Nephron progenitor cell (in vitro differentiated cells): ENCODE measurements around the gene DIPK2B.

Source experiments
- DNase-seq: peaks from one replicate; pipeline ENCODE4 v3.0.0; 2021
- H3K27ac Mint-ChIP-seq: 2 replicates; pipeline ENCODE4 v1.8.0; 2021; ENCODE audit warnings: mild to moderate bottlenecking, moderate library complexity, mixed read lengths
- H3K27me3 Mint-ChIP-seq: 2 replicates; pipeline ENCODE4 v1.8.0; 2021; ENCODE audit warnings: mild to moderate bottlenecking, low read depth, mixed read lengths; ENCODE audit not compliant: poor library complexity
- H3K36me3 Mint-ChIP-seq: 2 replicates; pipeline ENCODE4 v1.8.0; 2021; ENCODE audit warnings: low read depth, mixed read lengths
- H3K4me1 Mint-ChIP-seq: 2 replicates; pipeline ENCODE4 v1.8.0; 2021; ENCODE audit warnings: mixed read lengths
- H3K4me3 Mint-ChIP-seq: 2 replicates; pipeline ENCODE4 v1.8.0; 2021; ENCODE audit warnings: mild to moderate bottlenecking, moderate library complexity, mixed read lengths
- H3K9me3 Mint-ChIP-seq: 2 replicates; pipeline ENCODE4 v1.8.0; 2021; ENCODE audit warnings: mild to moderate bottlenecking, moderate library complexity, mixed read lengths
- CTCF ChIP-seq: fragments of 200-600 bp; sonication (generic); IDR thresholded peaks from 2 replicates; pipeline ENCODE4 v1.5.0; 2021; ENCODE audit warnings: antibody characterized with exemption

DIPK2B gene, protein sequence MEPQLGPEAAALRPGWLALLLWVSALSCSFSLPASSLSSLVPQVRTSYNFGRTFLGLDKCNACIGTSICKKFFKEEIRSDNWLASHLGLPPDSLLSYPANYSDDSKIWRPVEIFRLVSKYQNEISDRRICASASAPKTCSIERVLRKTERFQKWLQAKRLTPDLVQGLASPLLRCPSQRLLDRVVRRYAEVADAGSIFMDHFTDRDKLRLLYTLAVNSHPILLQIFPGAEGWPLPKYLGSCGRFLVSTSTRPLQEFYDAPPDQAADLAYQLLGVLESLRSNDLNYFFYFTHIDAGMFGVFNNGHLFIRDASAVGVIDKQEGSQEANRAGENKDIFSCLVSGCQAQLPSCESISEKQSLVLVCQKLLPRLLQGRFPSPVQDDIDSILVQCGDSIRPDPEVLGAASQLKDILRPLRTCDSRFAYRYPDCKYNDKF

GRCh38 chrX:45200741-45201234 lies at the start of gene DIPK2B:
Gene DIPK2B, minus strand, starts transcription at chrX:45200876. Its CDS starts 50 bp downstream, at chrX:45200826.
- DNase-seq, result no peak
- H3K27me3 Mint-ChIP-seq, result peaks cover 7% of the 10 kb centered on the region
- H3K36me3 Mint-ChIP-seq, result no peaks in the 10 kb centered on the region
- H3K4me1 Mint-ChIP-seq, result no peaks in the 10 kb centered on the region
- peaks cover 46% of the 10 kb centered on the region for H3K9me3 Mint-ChIP-seq
- H3K4me3 Mint-ChIP-seq, result no peak within 1 kb of the TSS
- no peak for TF ChIP-seq CTCF
- no peak within 1 kb of the TSS for H3K27ac Mint-ChIP-seq

DNA sequence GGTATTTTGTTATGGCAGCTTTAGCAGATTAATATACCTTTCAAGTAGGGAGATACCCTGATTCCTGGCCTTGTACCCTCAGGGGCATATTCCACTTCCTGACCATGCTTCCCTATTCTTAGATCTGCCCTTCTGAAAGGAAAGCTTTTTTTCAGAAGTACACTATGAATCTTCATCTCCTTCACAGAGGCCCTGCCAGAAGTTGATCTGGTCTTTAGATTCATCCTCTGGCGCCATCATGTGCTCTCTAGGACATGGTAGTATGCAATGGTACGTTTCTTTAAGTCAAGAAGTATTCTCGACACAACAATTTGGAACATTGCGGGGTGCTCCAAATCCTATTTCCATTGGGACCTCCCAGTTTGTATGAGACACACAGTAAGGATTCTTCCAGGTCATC lies 39.6 kb upstream of the DIPK2B start:
- TF ChIP-seq CTCF, result no peak
- peaks cover 54% of the 10 kb centered on the region for H3K9me3 Mint-ChIP-seq
- H3K4me3 Mint-ChIP-seq, result no peak overlapping the region
- H3K4me1 Mint-ChIP-seq, result no peaks in the 10 kb centered on the region
- no peak for DNase-seq
- no peaks in the 10 kb centered on the region for H3K36me3 Mint-ChIP-seq
- H3K27ac Mint-ChIP-seq, result no peak overlapping the region
- H3K27me3 Mint-ChIP-seq, result peaks cover 3% of the 10 kb centered on the region

DNA sequence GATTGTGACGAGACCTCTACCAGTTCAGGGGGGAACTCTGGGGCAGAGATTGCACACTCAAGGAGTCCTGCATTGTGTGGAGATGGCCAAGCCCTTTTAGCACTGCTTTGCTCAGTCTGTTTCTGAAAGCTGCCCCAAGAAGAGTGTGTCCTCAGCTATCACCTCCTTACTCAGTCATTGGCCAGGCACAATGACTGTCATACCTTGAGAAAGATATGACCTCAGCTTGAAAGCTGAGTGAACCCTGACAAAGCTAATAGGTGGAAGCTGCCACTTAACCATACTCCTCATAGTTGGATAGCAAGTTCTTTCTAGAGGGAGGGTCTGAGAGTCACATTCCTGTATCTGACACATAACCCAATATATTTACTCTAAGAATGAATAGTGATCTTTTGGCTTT lies 37.8 kb upstream of the DIPK2B start:
- no peaks in the 10 kb centered on the region for H3K36me3 Mint-ChIP-seq
- TF ChIP-seq CTCF, result no peak
- H3K4me1 Mint-ChIP-seq, result no peaks in the 10 kb centered on the region
- H3K9me3 Mint-ChIP-seq, result peaks cover 49% of the 10 kb centered on the region
- H3K4me3 Mint-ChIP-seq, result no peak overlapping the region
- H3K27ac Mint-ChIP-seq, result no peak overlapping the region
- peaks cover 3% of the 10 kb centered on the region for H3K27me3 Mint-ChIP-seq
- DNase-seq, result no peak

DNA sequence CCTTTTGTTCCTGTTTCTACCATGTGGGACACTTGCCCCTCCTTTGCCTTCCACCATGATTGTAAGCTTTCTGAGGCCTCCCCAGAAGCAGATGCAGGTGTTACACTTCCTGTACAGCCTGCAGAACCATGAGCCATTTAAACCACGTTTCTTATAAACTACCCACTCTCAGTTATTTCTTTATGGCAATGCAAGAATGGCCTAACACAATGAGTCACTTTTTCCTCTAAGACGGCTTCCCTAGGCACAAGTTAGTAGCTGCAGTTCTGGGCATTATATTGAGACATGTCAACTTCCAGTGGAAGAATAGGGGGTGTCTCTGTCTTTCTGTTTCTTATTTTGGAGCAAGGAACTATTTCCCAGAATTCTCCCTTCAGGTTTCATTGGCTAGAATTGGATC lies 32.9 kb upstream of the DIPK2B start:
- Mint-ChIP-seq H3K36me3 (no peaks in the 10 kb centered on the region), H3K4me1 (no peaks in the 10 kb centered on the region), H3K9me3 (peaks cover 45% of the 10 kb centered on the region), H3K27me3 (peaks cover 7% of the 10 kb centered on the region), H3K4me3 (no peak overlapping the region), H3K27ac (no peak overlapping the region)
- TF ChIP-seq CTCF, result no peak
- no peak for DNase-seq

- TF ChIP-seq CTCF, result no peak
- DNase-seq, result no peak
- Mint-ChIP-seq H3K27ac (no peak overlapping the region), H3K4me3 (no peak overlapping the region), H3K4me1 (no peaks in the 10 kb centered on the region), H3K36me3 (no peaks in the 10 kb centered on the region), H3K27me3 (peaks cover 7% of the 10 kb centered on the region), H3K9me3 (peaks cover 42% of the 10 kb centered on the region)
Observed at GRCh38 chrX:45232139-45232538, 31.5 kb upstream of the DIPK2B start.

DNA sequence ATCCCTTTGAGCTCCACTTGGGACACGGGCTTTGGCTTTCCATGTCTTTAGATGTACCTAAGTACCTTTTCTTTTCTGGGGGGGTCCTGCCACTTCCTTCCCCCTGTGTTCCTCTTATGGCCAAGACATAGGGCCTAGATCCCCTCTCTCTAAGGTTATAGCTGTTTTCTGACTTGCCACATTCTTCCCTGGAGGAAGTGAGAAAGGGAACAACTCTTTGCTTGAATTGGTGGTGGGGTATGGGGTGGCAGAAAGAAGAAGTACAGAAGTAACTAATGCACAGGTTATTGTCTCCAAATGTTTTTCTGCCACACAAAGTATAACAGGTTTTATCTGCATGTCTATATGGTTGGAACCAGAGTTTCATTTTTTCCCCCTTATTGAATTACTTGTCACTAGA lies 29.7 kb upstream of the DIPK2B start:
- Mint-ChIP-seq H3K36me3 (no peaks in the 10 kb centered on the region), H3K27ac (no peak overlapping the region), H3K27me3 (peaks cover 7% of the 10 kb centered on the region), H3K4me1 (no peaks in the 10 kb centered on the region), H3K9me3 (peaks cover 44% of the 10 kb centered on the region), H3K4me3 (no peak overlapping the region)
- TF ChIP-seq CTCF, result no peak
- no peak for DNase-seq
